ENCODE results near the gene AASDH.

GRCh38 chr4:56317749-56318148, 69.5 kb downstream of the AASDH start:
- TF ChIP-seq CSDC2 (CRISPR knock-in tag; IDR thresholded peaks at IDR 0.05) (no peak), PPARA (CRISPR knock-in tag; IDR thresholded peaks at IDR 0.05; ENCODE audit: borderline replicate concordance) (no peak), ZNF8 (CRISPR knock-in tag; IDR thresholded peaks at IDR 0.05) (no peak), ZFP30 (CRISPR knock-in tag; IDR thresholded peaks at IDR 0.05) (no peak), TOX (CRISPR knock-in tag; IDR thresholded peaks at IDR 0.05; ENCODE audit: borderline replicate concordance) (no peak), SNAI2 (CRISPR knock-in tag; IDR thresholded peaks at IDR 0.05) (no peak), OSR1 (CRISPR knock-in tag; IDR thresholded peaks at IDR 0.05) (no peak)
- TF ChIP-seq, protein P1, sequence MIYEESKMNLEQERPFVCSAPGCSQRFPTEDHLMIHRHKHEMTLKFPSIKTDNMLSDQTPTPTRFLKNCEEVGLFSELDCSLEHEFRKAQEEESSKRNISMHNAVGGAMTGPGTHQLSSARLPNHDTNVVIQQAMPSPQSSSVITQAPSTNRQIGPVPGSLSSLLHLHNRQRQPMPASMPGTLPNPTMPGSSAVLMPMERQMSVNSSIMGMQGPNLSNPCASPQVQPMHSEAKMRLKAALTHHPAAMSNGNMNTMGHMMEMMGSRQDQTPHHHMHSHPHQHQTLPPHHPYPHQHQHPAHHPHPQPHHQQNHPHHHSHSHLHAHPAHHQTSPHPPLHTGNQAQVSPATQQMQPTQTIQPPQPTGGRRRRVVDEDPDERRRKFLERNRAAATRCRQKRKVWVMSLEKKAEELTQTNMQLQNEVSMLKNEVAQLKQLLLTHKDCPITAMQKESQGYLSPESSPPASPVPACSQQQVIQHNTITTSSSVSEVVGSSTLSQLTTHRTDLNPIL (CRISPR knock-in tag; IDR thresholded peaks at IDR 0.05; ENCODE audit: low read depth) = no peak
